WTC11 (cell line): Measurements from ENCODE around the gene CNIH3.

Experiments used
- ATF1 ChIP-seq: sonication (generic); formaldehyde crosslinking; IDR thresholded peaks from 2 replicates; pipeline ENCODE4 v1.8.1; 2023; ENCODE audit warnings: mild to moderate bottlenecking, moderate library complexity, missing genetic modification reagents
- CTCF ChIP-seq: fragments of 200-600 bp; IDR thresholded peaks from 2 replicates; pipeline ENCODE4 v1.8.0; 2022; ENCODE audit warnings: antibody characterized with exemption
- E2F5 ChIP-seq: sonication (generic); formaldehyde crosslinking; IDR thresholded peaks from 2 replicates; pipeline ENCODE4 v1.8.1; 2022; ENCODE audit warnings: mild to moderate bottlenecking, moderate library complexity, missing genetic modification reagents
- FOXK1 ChIP-seq: sonication (generic); formaldehyde crosslinking; IDR thresholded peaks from 2 replicates; pipeline ENCODE4 v1.8.0; 2022; ENCODE audit warnings: mild to moderate bottlenecking, moderate library complexity, missing genetic modification reagents
- HMGA2 ChIP-seq: fragments of 250-450 bp; sonication (Bioruptor Pico); IDR thresholded peaks from 2 replicates; pipeline ENCODE4 v1.4.0; 2021; ENCODE audit warnings: mild to moderate bottlenecking, moderate library complexity
- PRDM15 ChIP-seq: sonication (generic); formaldehyde crosslinking; IDR thresholded peaks from 2 replicates; pipeline ENCODE4 v1.8.0; 2022; ENCODE audit warnings: missing genetic modification reagents
- STAT6 ChIP-seq: sonication (generic); formaldehyde crosslinking; conservative IDR thresholded peaks from 2 replicates; pipeline ENCODE4 v1.8.1; 2023; ENCODE audit warnings: mild to moderate bottlenecking, low read depth, missing genetic modification reagents, moderate library complexity
- ZBTB21 ChIP-seq: sonication (generic); formaldehyde crosslinking; IDR thresholded peaks from 2 replicates; pipeline ENCODE4 v1.8.1; 2023; ENCODE audit warnings: mild to moderate bottlenecking, missing genetic modification reagents, borderline replicate concordance
- ZNF138 ChIP-seq: sonication (generic); formaldehyde crosslinking; conservative IDR thresholded peaks from 2 replicates; pipeline ENCODE4 v1.8.1; 2022; ENCODE audit warnings: mild to moderate bottlenecking, moderate library complexity, missing genetic modification reagents
- ZNF232 ChIP-seq: sonication (generic); formaldehyde crosslinking; IDR thresholded peaks from 2 replicates; pipeline ENCODE4 v1.8.0; 2022; ENCODE audit warnings: mild to moderate bottlenecking, missing genetic modification reagents

- no peak for TF ChIP-seq E2F5
- no peak for TF ChIP-seq PRDM15
- TF ChIP-seq ZNF232 (CRISPR knock-in tag) = no peak
- no peak for TF ChIP-seq HMGA2 (CRISPR knock-in tag)
- no peak for TF ChIP-seq CTCF
- TF ChIP-seq ZBTB21 (CRISPR knock-in tag) = no peak
- no peak for TF ChIP-seq ATF1
- TF ChIP-seq ZNF138 (CRISPR knock-in tag) = no peak
- no peak for TF ChIP-seq STAT6 (CRISPR knock-in tag)
- no peak for TF ChIP-seq FOXK1 (CRISPR knock-in tag)
Measured at GRCh38 chr1:224732377-224733026, 116.4 kb downstream of the CNIH3 start.
